SU-DHL-6 (cell line): ENCODE data around the gene ATP5IF1.

Experiments
- EZH2phosphoT487 ChIP-seq: fragments of 200-600 bp; sonication (generic), shearing (Covaris generic); conservative IDR thresholded peaks from 2 replicates; pipeline ENCODE4 v1.6.1; 2018; ENCODE audit warnings: mild to moderate bottlenecking, antibody characterized with exemption, low read length, moderate library complexity, mixed read lengths
- TF ChIP-seq, protein P1 (sequence below): fragments of 200-600 bp; sonication (generic); IDR thresholded peaks from one replicate; pipeline ENCODE4 v1.5.1; 2017; ENCODE audit warnings: antibody characterized with exemption, mild to moderate bottlenecking, low read length, moderate library complexity; ENCODE audit not compliant: insufficient read depth, poor library complexity, severe bottlenecking

DNA sequence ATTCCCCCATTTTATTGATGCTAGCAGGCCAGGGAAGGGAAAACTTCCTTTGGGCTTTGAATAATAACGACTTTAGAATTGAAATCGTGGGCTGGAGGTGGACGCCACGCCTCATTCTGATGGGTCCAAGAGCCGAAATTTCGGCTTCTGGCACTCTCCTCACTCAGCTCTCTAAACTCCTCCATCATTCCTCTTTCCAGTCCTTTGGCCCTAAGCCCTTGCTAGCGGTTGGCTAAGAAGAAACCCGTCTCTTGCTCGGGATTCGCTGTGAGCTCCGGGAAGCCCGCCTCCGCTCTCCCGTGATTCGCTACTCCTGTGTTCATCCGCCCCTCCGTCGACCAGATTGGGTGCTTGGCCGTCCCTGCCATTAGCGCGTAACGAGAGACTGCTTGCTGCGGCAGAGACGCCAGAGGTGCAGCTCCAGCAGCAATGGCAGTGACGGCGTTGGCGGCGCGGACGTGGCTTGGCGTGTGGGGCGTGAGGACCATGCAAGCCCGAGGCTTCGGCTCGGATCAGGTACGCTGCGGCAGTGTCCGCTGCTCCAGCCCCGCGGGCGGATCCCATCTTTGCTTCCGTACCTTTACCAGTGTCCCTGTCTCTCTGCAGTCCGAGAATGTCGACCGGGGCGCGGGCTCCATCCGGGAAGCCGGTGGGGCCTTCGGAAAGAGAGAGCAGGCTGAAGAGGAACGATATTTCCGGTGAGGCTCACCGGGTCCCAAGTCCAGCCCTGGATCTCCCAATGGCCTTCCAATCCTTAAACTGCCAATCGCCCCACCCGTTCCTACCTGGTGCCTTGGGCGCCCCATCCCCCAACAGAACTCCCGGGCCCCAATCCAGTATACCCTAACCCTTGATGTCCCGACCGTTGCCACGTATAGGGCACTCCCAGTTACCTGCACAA lies at the start of gene ATP5IF1:
- TF ChIP-seq, protein P1, sequence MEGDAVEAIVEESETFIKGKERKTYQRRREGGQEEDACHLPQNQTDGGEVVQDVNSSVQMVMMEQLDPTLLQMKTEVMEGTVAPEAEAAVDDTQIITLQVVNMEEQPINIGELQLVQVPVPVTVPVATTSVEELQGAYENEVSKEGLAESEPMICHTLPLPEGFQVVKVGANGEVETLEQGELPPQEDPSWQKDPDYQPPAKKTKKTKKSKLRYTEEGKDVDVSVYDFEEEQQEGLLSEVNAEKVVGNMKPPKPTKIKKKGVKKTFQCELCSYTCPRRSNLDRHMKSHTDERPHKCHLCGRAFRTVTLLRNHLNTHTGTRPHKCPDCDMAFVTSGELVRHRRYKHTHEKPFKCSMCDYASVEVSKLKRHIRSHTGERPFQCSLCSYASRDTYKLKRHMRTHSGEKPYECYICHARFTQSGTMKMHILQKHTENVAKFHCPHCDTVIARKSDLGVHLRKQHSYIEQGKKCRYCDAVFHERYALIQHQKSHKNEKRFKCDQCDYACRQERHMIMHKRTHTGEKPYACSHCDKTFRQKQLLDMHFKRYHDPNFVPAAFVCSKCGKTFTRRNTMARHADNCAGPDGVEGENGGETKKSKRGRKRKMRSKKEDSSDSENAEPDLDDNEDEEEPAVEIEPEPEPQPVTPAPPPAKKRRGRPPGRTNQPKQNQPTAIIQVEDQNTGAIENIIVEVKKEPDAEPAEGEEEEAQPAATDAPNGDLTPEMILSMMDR, result no peak
- no peak for TF ChIP-seq EZH2phosphoT487
